Endothelial cell of umbilical vein (primary cell): Measurements from ENCODE around the gene A3GALT2. TPM values are rescaled to one million over a fixed set of nuclear protein-coding genes. Genes with fewer than 3 reads are reported as not detected.

Experiments used
- BruUV-seq: library from RNA; stranded (reverse); fragments of 400-500 nt; replicated peaks from 2 replicates; lab custom pipeline; 2021; lab: Mats Ljungman, UMichigan
- CTCF ChIA-PET: fragments of 300-600, 350-600 bp; sonication (Branson Sonifier 250); formaldehyde crosslinking; loops from one replicate; lab custom pipeline; 2021; ENCODE audit warnings: antibody characterized with exemption, inconsistent platforms; lab: Charles Lee
- POLR2A ChIA-PET: fragments of 300-600, 350-600 bp; sonication (Branson Sonifier 250); formaldehyde crosslinking; loops from one replicate; lab custom pipeline; 2021; ENCODE audit warnings: antibody characterized with exemption, inconsistent platforms; lab: Charles Lee
- DNase-seq: peaks from one replicate; pipeline ENCODE4 v3.0.0-alpha.2; 2011; ENCODE audit warnings: low read depth, low spot score
- FAIRE-seq: peaks from 2 replicates; lab custom pipeline; 2011; peaks lifted over from hg19 to GRCh38; lab: Jason Lieb, UNC
- H2AFZ ChIP-seq: 2 replicates; pipeline ENCODE4 v1.6.0; 2012; ENCODE audit warnings: low read depth, low read length, control low read depth, inconsistent platforms
- H3K27ac ChIP-seq: 2 replicates; pipeline ENCODE4 v1.5.1; 2011; ENCODE audit warnings: low read depth, mild to moderate bottlenecking, control low read depth, low read length, moderate library complexity; ENCODE audit not compliant: insufficient read depth
- H3K27me3 ChIP-seq, 2 experiments: 2 replicates each; pipeline versions ENCODE4 v1.6.0 to v1.6.1; 2011; ENCODE audit warnings: low read length in 2 of 2, mixed read lengths in 1 of 2; ENCODE audit not compliant: control insufficient read depth in 2 of 2, insufficient read depth in 2 of 2
- H3K36me3 ChIP-seq, 2 experiments: 2 replicates in 1 of 2; 3 replicates in 1 of 2; pipeline ENCODE4 v1.5.1; 2011; ENCODE audit warnings: low read length in 2 of 2, mild to moderate bottlenecking in 1 of 2, moderate library complexity in 1 of 2; ENCODE audit not compliant: control insufficient read depth in 2 of 2, insufficient read depth in 2 of 2; ENCODE audit errors: extremely low read depth in 1 of 2
- H3K4me1 ChIP-seq: 3 replicates; pipeline ENCODE4 v1.5.1; 2011; ENCODE audit warnings: mild to moderate bottlenecking, low read length; ENCODE audit not compliant: control insufficient read depth, insufficient read depth; ENCODE audit errors: extremely low read depth
- H3K4me2 ChIP-seq: 2 replicates; pipeline ENCODE4 v1.6.1; 2011; ENCODE audit warnings: low read length, control low read depth, mixed read lengths; ENCODE audit not compliant: insufficient read depth
- H3K4me3 ChIP-seq, 3 experiments: fragments of 200-600 bp in 1 of 3; sonication (generic), shearing (Covaris generic) in 1 of 3; replicated peaks in 1 of 3; 2 replicates each; pipeline ENCODE4 v1.5.1; 2011 to 2016; ENCODE audit warnings: control low read depth in 3 of 3, low read length in 3 of 3, mild to moderate bottlenecking in 2 of 3, inconsistent platforms in 1 of 3, low read depth in 1 of 3, moderate library complexity in 1 of 3; ENCODE audit not compliant: insufficient read depth in 1 of 3
- H3K79me2 ChIP-seq: 2 replicates; pipeline ENCODE4 v1.6.0; 2012; ENCODE audit warnings: low read length, inconsistent platforms; ENCODE audit not compliant: control insufficient read depth, insufficient read depth
- H3K9ac ChIP-seq: replicated peaks from 2 replicates; pipeline ENCODE3; 2011; ENCODE audit warnings: low read length, control low read depth; ENCODE audit not compliant: insufficient read depth; ENCODE audit errors: extremely low read depth
- H3K9me1 ChIP-seq: replicated peaks from 3 replicates; pipeline ENCODE4 v1.6.0; 2011; ENCODE audit warnings: mild to moderate bottlenecking, low read length; ENCODE audit not compliant: control insufficient read depth, insufficient read depth; ENCODE audit errors: extremely low read depth
- H3K9me3 ChIP-seq: replicated peaks from 2 replicates; pipeline ENCODE4 v1.5.1; 2012; ENCODE audit warnings: low read length, inconsistent platforms; ENCODE audit not compliant: control insufficient read depth, insufficient read depth
- H4K20me1 ChIP-seq: replicated peaks from 2 replicates; pipeline ENCODE3; 2011; ENCODE audit warnings: mild to moderate bottlenecking, low read length; ENCODE audit not compliant: control insufficient read depth, insufficient read depth; ENCODE audit errors: extremely low read depth
- CTCF ChIP-seq, 2 donors: IDR thresholded peaks; 1 replicate in 1 of 2; 2 replicates in 1 of 2; pipeline ENCODE4 v1.5.1; 2011; ENCODE audit warnings: low read length in 2 of 2, mild to moderate bottlenecking in 2 of 2, moderate library complexity in 2 of 2, control low read depth in 1 of 2, inconsistent platforms in 1 of 2, low read depth in 1 of 2; ENCODE audit not compliant: insufficient read depth in 1 of 2; ENCODE audit errors: extremely low read depth in 1 of 2
- EZH2 ChIP-seq: IDR thresholded peaks from 2 replicates; pipeline ENCODE4 v1.6.1; 2012; ENCODE audit warnings: borderline replicate concordance, low read depth, mild to moderate bottlenecking, moderate library complexity, low read length, inconsistent platforms; ENCODE audit not compliant: severe bottlenecking
- FOS ChIP-seq: IDR thresholded peaks from 2 replicates; pipeline ENCODE4 v1.6.1; 2011; ENCODE audit warnings: mild to moderate bottlenecking, low read length, moderate library complexity, borderline replicate concordance; ENCODE audit not compliant: insufficient read depth
- GATA2 ChIP-seq: IDR thresholded peaks from 2 replicates; pipeline ENCODE4 v1.7.0; 2011; ENCODE audit warnings: low read depth, mild to moderate bottlenecking, moderate library complexity, mixed read lengths, low read length; ENCODE audit not compliant: insufficient read length, insufficient read depth
- JUN ChIP-seq: IDR thresholded peaks from 2 replicates; pipeline ENCODE4 v1.6.1; 2011; ENCODE audit warnings: borderline replicate concordance, low read depth; ENCODE audit not compliant: insufficient read length, insufficient read depth
- MAX ChIP-seq: IDR thresholded peaks from 2 replicates; pipeline ENCODE4 v1.6.1; 2011; ENCODE audit not compliant: insufficient read depth, insufficient read length
- MYC ChIP-seq: IDR thresholded peaks from one replicate; pipeline ENCODE4 v1.6.1; 2011; ENCODE audit warnings: mild to moderate bottlenecking, low read depth, low read length
- POLR2A ChIP-seq: IDR thresholded peaks from 2 replicates; pipeline ENCODE4 v1.6.1; 2012; ENCODE audit warnings: low read depth, mild to moderate bottlenecking, control low read depth, low read length
- POLR2AphosphoS5 ChIP-seq: IDR thresholded peaks from 2 replicates; pipeline ENCODE4 v1.6.1; 2012; ENCODE audit warnings: low read depth, mild to moderate bottlenecking, control low read depth, low read length, moderate library complexity; ENCODE audit not compliant: insufficient read depth
- dilution Hi-C: fragments of 300-500 bp; cut with MboI; formaldehyde crosslinking; loops from one replicate; pipeline ENCODE4 v1.15.0; 2019; ENCODE audit warnings: low sequenced_read_pairs; ENCODE audit not compliant: extremely low pct_ligation_motif_present
- intact Hi-C: fragments of 100-400 bp; cut with micrococcal nuclease; formaldehyde crosslinking; loops from one replicate; pipeline ENCODE4 v1.10.0; 2022
- polyA plus RNA-seq, 4 experiments: library from polyadenylated mRNA; depleted of rRNA in 3 of 4; stranded (reverse) in 3 of 4; unstranded in 1 of 4; fragments of >200 nt; gene quantifications; 2 replicates each; pipeline versions ENCODE4 v1.2.1 to v1.2.3, GENCODE V29; 2011 to 2012; ENCODE audit warnings: missing spikeins in 1 of 4
- total RNA-seq: library from RNA; stranded (reverse); gene quantifications from 2 replicates; pipeline ENCODE4 v1.2.3, GENCODE V29; 2021

Gene A3GALT2
- total and polyA plus RNA-seq, 2 donors (not counting 3 experiments of a cell fraction or from before 2014, with no cell fraction given), result not detected

DNA sequence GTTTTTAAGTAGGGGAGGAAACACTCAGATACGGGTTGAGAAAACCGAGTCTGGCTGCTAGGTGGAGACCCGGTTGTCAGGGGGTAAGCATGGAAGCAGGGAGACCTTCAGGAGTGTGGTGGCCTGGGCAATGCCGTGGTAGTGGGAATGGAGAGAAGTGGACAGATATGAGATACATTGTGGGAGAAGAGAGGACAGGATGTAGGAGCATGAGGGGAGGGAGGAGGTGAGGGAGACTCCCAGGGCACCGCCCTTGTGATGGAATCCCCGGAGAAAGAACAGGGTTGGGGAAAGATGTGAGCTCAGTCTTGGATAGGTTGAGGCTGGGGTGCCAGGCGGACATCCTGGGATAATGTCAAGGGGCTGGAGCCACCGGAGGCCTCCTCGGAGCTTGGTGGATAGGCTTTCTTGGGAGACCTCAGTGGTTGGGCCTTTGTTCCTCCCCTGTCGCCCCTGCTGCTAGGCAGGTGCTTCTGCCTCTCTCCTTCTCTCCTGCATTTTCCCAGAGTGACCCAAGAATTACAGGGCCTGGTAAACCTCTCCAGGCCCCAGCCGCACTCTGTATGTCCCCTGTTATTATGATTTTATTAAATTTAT lies 43.3 kb downstream of the A3GALT2 start:
- ChIA-PET POLR2A (no interaction called here), CTCF (interaction anchor here (0.9 to 2.1 kb wide), 6 partner anchors 8 to 193 kb away, joined by 3 to 8 read pairs (median 4); no protein-coding TSS in a partner anchor)
- intact Hi-C loops (no loop called here), dilution Hi-C loops (no loop called here)
- Histone ChIP-seq H4K20me1 (no peaks in the 10 kb centered on the region), H3K9me1 (no peaks in the 10 kb centered on the region), H2AFZ (no peak overlapping the region), H3K9me3 (no peaks in the 10 kb centered on the region), H3K27ac (no peak overlapping the region), H3K79me2 (no peaks in the 10 kb centered on the region), H3K36me3 (peaks cover 2 to 29% of the 10 kb centered on the region in 2 experiments), H3K9ac (no peak overlapping the region), H3K27me3 (no peaks in the 10 kb centered on the region), H3K4me2 (no peak overlapping the region), H3K4me3 (no peak overlapping the region), H3K4me1 (no peaks in the 10 kb centered on the region)
- DNase-seq (no peak), FAIRE-seq (no peak)
- no TSS peak for BruUV-seq
- no peak for TF ChIP-seq MYC
- no peak for TF ChIP-seq MAX

DNA sequence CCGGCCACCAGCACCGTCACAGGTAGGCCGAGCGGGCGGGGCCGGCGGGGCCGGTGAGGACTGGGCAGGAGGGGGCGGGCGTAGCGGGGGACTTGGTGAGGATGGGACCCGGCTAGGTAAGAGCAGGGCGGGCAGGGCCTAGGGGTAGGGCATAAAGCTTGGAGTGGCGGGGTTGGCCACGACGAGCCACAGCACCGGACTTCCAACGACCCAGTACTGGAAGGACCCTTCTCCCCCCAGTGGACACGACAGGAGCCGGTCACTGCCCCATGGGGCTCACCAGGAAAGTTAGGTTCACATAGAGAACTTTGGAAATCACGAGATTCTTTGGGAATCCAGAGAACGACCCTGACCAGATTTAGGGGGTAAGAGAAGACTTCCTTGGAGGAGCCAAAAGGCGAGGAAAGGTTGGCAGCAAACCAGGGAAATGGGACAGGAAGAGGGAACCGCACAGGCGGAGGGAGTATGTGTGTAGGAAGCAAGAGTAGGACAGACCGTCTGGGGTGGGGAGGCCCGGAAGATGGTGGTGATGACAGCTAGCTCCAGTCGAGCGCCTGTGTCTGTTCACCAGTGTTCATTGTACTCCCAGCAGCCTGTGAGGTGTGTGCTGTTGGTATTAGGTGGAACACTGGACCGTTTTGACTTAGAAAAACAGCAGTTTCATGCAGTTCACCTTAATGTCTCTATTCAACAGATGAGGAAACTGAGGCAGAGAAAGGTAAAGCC lies 44.2 kb downstream of the A3GALT2 start:
- no peaks in the 10 kb centered on the region for H3K9me3 ChIP-seq
- intact Hi-C loops, result no loop called here
- dilution Hi-C loops, result no loop called here
- no peak overlapping the region for H3K4me3 ChIP-seq
- no peaks in the 10 kb centered on the region for H4K20me1 ChIP-seq
- H2AFZ ChIP-seq, result no peak overlapping the region
- TF ChIP-seq JUN (no peak), MYC (no peak), CTCF (IDR thresholded peaks at IDR 0.05; ENCODE audit: extremely low read depth in 1 of 2, insufficient read depth in 1 of 2, low read depth in 1 of 2, low read length in 2 of 2) (no peak), POLR2A (no peak), POLR2AphosphoS5 (no peak), GATA2 (no peak), EZH2 (no peak), MAX (no peak), FOS (no peak)
- ChIA-PET POLR2A (no interaction called here), CTCF (interaction anchor here (1.5 kb wide), 1 partner anchor 194 kb away, joined by 3 read pairs; no protein-coding TSS in a partner anchor)
- no peaks in the 10 kb centered on the region for H3K27me3 ChIP-seq
- H3K27ac ChIP-seq, result no peak overlapping the region
- H3K79me2 ChIP-seq, result no peaks in the 10 kb centered on the region
- H3K4me1 ChIP-seq, result no peaks in the 10 kb centered on the region
- H3K36me3 ChIP-seq, result peaks cover under 1 to 26% of the 10 kb centered on the region in 2 experiments
- H3K4me2 ChIP-seq, result no peak overlapping the region
- no TSS peak for BruUV-seq
- DNase-seq (no peak), FAIRE-seq (no peak)
- no peak overlapping the region for H3K9ac ChIP-seq
- H3K9me1 ChIP-seq, result no peaks in the 10 kb centered on the region
